WTC11 (cell line): ENCODE results near the gene GPX6. TPM values are rescaled to one million over a fixed set of nuclear protein-coding genes. Genes with fewer than 3 reads are reported as not detected.

Experiments
- ATAC-seq: fragments of 200-7000 bp; cut with Tn5 transposase; 2 replicates; pipeline ENCODE4 v1.10.0; 2021; ENCODE audit warnings: mild to moderate bottlenecking, moderate library complexity
- CTCF ChIA-PET: fragments of 300-600 bp; sonication (Branson Sonifier 250); formaldehyde crosslinking; loops from one replicate; lab custom pipeline; 2021; ENCODE audit warnings: antibody characterized with exemption; lab: Charles Lee
- POLR2A ChIA-PET: fragments of 350-600 bp; sonication (Branson Sonifier 250); formaldehyde crosslinking; loops from one replicate; lab custom pipeline; 2021; ENCODE audit warnings: antibody characterized with exemption; lab: Charles Lee
- DNase-seq: peaks from one replicate; pipeline ENCODE4 v3.0.0; 2021; ENCODE audit warnings: low spot score
- H3K27ac Mint-ChIP-seq: 2 replicates; pipeline ENCODE4 v1.8.0; 2021; ENCODE audit warnings: mixed read lengths
- H3K27me3 Mint-ChIP-seq: 2 replicates; pipeline ENCODE4 v1.8.0; 2021; ENCODE audit warnings: low read depth, mild to moderate bottlenecking, moderate library complexity, mixed read lengths
- H3K36me3 Mint-ChIP-seq: 2 replicates; pipeline ENCODE4 v1.8.0; 2021; ENCODE audit warnings: mixed read lengths
- H3K4me1 Mint-ChIP-seq: 2 replicates; pipeline ENCODE4 v1.8.0; 2022; ENCODE audit warnings: mixed read lengths
- H3K4me3 Mint-ChIP-seq: 2 replicates; pipeline ENCODE4 v1.8.0; 2021; ENCODE audit warnings: mild to moderate bottlenecking, moderate library complexity, mixed read lengths
- H3K9me3 Mint-ChIP-seq: 2 replicates; pipeline ENCODE4 v1.8.0; 2021; ENCODE audit warnings: mixed read lengths
- ATF1 ChIP-seq: sonication (generic); formaldehyde crosslinking; IDR thresholded peaks from 2 replicates; pipeline ENCODE4 v1.8.1; 2023; ENCODE audit warnings: mild to moderate bottlenecking, moderate library complexity, missing genetic modification reagents
- CDX4 ChIP-seq: fragments of 250-450 bp; sonication (Bioruptor Pico); IDR thresholded peaks from 2 replicates; pipeline ENCODE4 v1.9.0; 2021; ENCODE audit warnings: moderate library complexity, mild to moderate bottlenecking, inconsistent platforms, borderline replicate concordance
- CREM ChIP-seq: sonication (generic); formaldehyde crosslinking; IDR thresholded peaks from 2 replicates; pipeline ENCODE4 v1.8.1; 2022; ENCODE audit warnings: mild to moderate bottlenecking, missing genetic modification reagents, moderate library complexity
- E2F4 ChIP-seq: sonication (generic); formaldehyde crosslinking; IDR thresholded peaks from 2 replicates; pipeline ENCODE4 v1.8.1; 2022; ENCODE audit warnings: low read depth, mild to moderate bottlenecking, moderate library complexity, missing genetic modification reagents, borderline replicate concordance
- ELF4 ChIP-seq: sonication (generic); formaldehyde crosslinking; IDR thresholded peaks from 2 replicates; pipeline ENCODE4 v1.8.1; 2022; ENCODE audit warnings: low read depth, mild to moderate bottlenecking, moderate library complexity, missing genetic modification reagents
- GABPB1 ChIP-seq: sonication (generic); formaldehyde crosslinking; IDR thresholded peaks from 2 replicates; pipeline ENCODE4 v1.8.1; 2023; ENCODE audit warnings: mild to moderate bottlenecking, missing genetic modification reagents
- MYBL2 ChIP-seq: sonication (generic); formaldehyde crosslinking; IDR thresholded peaks from 2 replicates; pipeline ENCODE4 v1.8.1; 2023; ENCODE audit warnings: mild to moderate bottlenecking, moderate library complexity, missing genetic modification reagents
- NR1H2 ChIP-seq: sonication (generic); formaldehyde crosslinking; IDR thresholded peaks from 2 replicates; pipeline ENCODE4 v1.9.0; 2021; ENCODE audit warnings: mild to moderate bottlenecking, moderate library complexity, missing genetic modification reagents
- NR2C2 ChIP-seq: sonication (generic); formaldehyde crosslinking; IDR thresholded peaks from 2 replicates; pipeline ENCODE4 v1.8.0; 2022; ENCODE audit warnings: mild to moderate bottlenecking, missing genetic modification reagents
- NR3C1 ChIP-seq: sonication (generic); formaldehyde crosslinking; conservative IDR thresholded peaks from 2 replicates; pipeline ENCODE4 v1.8.1; 2023; ENCODE audit warnings: low read depth, mild to moderate bottlenecking, missing genetic modification reagents
- PRDM15 ChIP-seq: sonication (generic); formaldehyde crosslinking; IDR thresholded peaks from 2 replicates; pipeline ENCODE4 v1.8.0; 2022; ENCODE audit warnings: missing genetic modification reagents
- PRRX2 ChIP-seq: fragments of 250-450 bp; sonication (Bioruptor Pico); IDR thresholded peaks from 2 replicates; pipeline ENCODE4 v1.8.0; 2021; ENCODE audit warnings: mild to moderate bottlenecking
- SMAD4 ChIP-seq: sonication (generic); formaldehyde crosslinking; IDR thresholded peaks from 2 replicates; pipeline ENCODE4 v1.8.0; 2022; ENCODE audit warnings: mild to moderate bottlenecking, missing genetic modification reagents
- TCF7 ChIP-seq: sonication (generic); formaldehyde crosslinking; IDR thresholded peaks from 2 replicates; pipeline ENCODE4 v1.8.0; 2022; ENCODE audit warnings: mild to moderate bottlenecking, low read depth, missing genetic modification reagents, moderate library complexity
- USF2 ChIP-seq: sonication (generic); formaldehyde crosslinking; IDR thresholded peaks from 2 replicates; pipeline ENCODE4 v1.8.1; 2023; ENCODE audit warnings: mild to moderate bottlenecking, missing genetic modification reagents, moderate library complexity
- ZNF121 ChIP-seq: sonication (generic); formaldehyde crosslinking; IDR thresholded peaks from 2 replicates; pipeline ENCODE4 v1.8.0; 2023; ENCODE audit warnings: missing genetic modification reagents
- ZNF219 ChIP-seq: sonication (generic); formaldehyde crosslinking; IDR thresholded peaks from 2 replicates; pipeline ENCODE4 v1.8.0; 2023; ENCODE audit warnings: missing genetic modification reagents, mild to moderate bottlenecking, borderline replicate concordance
- ZNF396 ChIP-seq: fragments of 250-450 bp; sonication (Bioruptor Pico); IDR thresholded peaks from 2 replicates; pipeline ENCODE4 v1.8.0; 2021; ENCODE audit warnings: mild to moderate bottlenecking, moderate library complexity, borderline replicate concordance
- ZNF425 ChIP-seq: fragments of 250-450 bp; sonication (Bioruptor Pico); conservative IDR thresholded peaks from 2 replicates; pipeline ENCODE4 v1.9.0; 2021; ENCODE audit warnings: mild to moderate bottlenecking
- ZNF532 ChIP-seq: fragments of 250-450 bp; sonication (Bioruptor Pico); IDR thresholded peaks from 2 replicates; pipeline ENCODE4 v1.9.0; 2021; ENCODE audit warnings: mild to moderate bottlenecking, borderline replicate concordance
- total RNA-seq: library from RNA; stranded (reverse); gene quantifications from 3 replicates; pipeline ENCODE4 v1.2.3, GENCODE V29; 2021

Gene GPX6
- total RNA-seq, 1 experiment from 2014 or later, result not detected

GRCh38 chr6:28497893-28498292, 17.7 kb downstream of the GPX6 start:
- no peak overlapping the region for H3K4me3 Mint-ChIP-seq
- TF ChIP-seq SMAD4 (CRISPR knock-in tag) (no peak), ATF1 (no peak), TCF7 (CRISPR knock-in tag) (no peak), ELF4 (CRISPR knock-in tag) (no peak), ZNF219 (CRISPR knock-in tag) (no peak), CREM (no peak), E2F4 (CRISPR knock-in tag) (no peak), NR3C1 (no peak), PRRX2 (no peak), ZNF425 (CRISPR knock-in tag) (no peak), PRDM15 (CRISPR knock-in tag) (no peak), ZNF396 (CRISPR knock-in tag) (no peak), MYBL2 (no peak), ZNF532 (CRISPR knock-in tag) (no peak), USF2 (no peak), ZNF121 (CRISPR knock-in tag) (no peak), GABPB1 (CRISPR knock-in tag) (no peak), NR2C2 (no peak), NR1H2 (CRISPR knock-in tag) (no peak), CDX4 (CRISPR knock-in tag) (no peak)
- no peak overlapping the region for H3K27ac Mint-ChIP-seq
- ChIA-PET POLR2A (no interaction called here), CTCF (interaction anchor here (0.6 to 2.2 kb wide), 2 partner anchors 45 to 297 kb away, joined by 3 to 10 read pairs; no protein-coding TSS in a partner anchor)
- peaks cover 6% of the 10 kb centered on the region; the same call in 1 of the 2 replicates for H3K9me3 Mint-ChIP-seq
- H3K27me3 Mint-ChIP-seq, result no peaks in the 10 kb centered on the region; the same call in 1 of the 2 replicates
- DNase-seq (no peak), ATAC-seq (no peak)
- H3K4me1 Mint-ChIP-seq, result no peaks in the 10 kb centered on the region
- peaks cover 4% of the 10 kb centered on the region; the same call in 1 of the 2 replicates for H3K36me3 Mint-ChIP-seq
